Measurements from ENCODE around the gene HIPK1.

HIPK1 gene

DNA sequence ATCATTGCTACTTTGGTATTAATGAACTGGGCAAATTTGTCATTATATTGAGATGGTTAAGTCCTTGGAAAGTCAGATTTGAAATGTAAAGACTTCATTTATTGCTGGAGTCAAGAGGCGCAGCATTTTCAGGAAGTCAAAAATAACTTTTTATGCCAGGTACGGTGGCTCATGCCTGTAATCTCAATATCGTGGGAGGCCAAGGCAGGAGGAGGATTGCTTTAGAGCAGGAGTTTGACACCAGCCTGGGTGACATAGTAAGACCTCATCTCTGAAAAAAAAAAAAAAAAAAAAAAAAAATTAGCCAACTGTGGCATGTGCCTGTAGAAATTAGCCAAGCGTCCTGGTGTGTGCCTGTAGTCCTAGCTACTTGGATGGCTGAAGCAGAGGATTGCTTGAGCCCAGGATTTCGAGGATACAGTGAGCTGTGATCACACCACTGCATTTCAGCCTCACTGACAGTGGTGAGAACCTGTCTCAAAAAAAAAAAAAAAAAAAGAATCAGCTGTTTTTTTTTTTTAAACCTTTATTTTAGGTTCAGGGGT, 5.5 kb downstream of the HIPK1 start:
- in situ Hi-C loops (cut with MboI; ENCODE audit: low sequenced_read_pairs, unreplicated experiment), result no loop called here
- TF ChIP-seq, protein P1, sequence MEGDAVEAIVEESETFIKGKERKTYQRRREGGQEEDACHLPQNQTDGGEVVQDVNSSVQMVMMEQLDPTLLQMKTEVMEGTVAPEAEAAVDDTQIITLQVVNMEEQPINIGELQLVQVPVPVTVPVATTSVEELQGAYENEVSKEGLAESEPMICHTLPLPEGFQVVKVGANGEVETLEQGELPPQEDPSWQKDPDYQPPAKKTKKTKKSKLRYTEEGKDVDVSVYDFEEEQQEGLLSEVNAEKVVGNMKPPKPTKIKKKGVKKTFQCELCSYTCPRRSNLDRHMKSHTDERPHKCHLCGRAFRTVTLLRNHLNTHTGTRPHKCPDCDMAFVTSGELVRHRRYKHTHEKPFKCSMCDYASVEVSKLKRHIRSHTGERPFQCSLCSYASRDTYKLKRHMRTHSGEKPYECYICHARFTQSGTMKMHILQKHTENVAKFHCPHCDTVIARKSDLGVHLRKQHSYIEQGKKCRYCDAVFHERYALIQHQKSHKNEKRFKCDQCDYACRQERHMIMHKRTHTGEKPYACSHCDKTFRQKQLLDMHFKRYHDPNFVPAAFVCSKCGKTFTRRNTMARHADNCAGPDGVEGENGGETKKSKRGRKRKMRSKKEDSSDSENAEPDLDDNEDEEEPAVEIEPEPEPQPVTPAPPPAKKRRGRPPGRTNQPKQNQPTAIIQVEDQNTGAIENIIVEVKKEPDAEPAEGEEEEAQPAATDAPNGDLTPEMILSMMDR (IDR thresholded peaks at IDR 0.05; ENCODE audit: borderline replicate concordance, control extremely low read depth, extremely low read depth, insufficient read depth, missing control alignments), result no peak
- no peak for DNase-seq (ENCODE audit: low spot score)

DNA sequence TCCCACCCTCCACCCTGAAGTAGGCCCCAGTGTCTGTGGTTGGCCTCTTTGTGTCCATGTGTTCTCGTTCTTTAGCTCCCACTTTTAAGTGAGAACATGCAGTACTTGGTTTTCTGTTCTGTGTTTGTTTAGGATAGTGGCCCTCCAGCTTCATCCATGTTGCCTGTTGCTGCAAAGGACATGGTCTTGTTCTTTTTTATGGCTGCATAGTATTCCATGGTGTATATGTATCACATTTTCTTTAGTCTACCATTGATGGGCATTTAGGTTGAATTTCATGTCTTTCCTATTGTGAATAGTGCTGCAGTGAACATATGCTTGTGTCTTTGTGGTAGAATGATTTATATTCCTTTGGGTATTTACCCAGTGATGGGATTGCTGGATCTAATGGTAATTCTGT, 6.1 kb downstream of the HIPK1 start:
- no peak for DNase-seq (ENCODE audit: low spot score)
- in situ Hi-C loops (cut with MboI; ENCODE audit: low sequenced_read_pairs, unreplicated experiment), result no loop called here

DNA sequence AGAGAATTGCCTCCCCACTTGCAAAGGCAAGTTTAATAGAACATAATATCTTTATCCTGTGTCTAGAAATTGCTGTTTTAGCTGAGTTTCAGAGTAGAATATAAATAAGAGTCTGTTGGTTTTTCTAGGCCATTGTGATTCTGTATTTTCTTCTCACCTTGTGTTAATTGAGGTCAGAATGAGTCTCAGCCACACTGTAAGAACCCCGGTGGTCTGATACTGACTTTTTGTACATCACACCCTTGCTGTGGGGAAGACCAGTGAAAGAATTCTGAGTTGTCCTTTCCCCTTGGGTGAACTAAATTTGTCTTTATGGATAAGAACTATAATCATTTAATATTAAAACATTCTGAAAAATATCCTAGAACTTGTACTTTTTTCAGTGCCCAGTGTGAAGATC, 6.8 kb downstream of the HIPK1 start:
- TF ChIP-seq, protein P1 (IDR thresholded peaks at IDR 0.05; ENCODE audit: borderline replicate concordance, control extremely low read depth, extremely low read depth, insufficient read depth, missing control alignments), result no peak
- no peak for DNase-seq (ENCODE audit: low spot score)
- in situ Hi-C loops (cut with MboI; ENCODE audit: low sequenced_read_pairs, unreplicated experiment), result no loop called here

More for the DNA sequence above, 6.1 kb downstream of the HIPK1 start:
- TF ChIP-seq, protein P1 (IDR thresholded peaks at IDR 0.05; ENCODE audit: borderline replicate concordance, control extremely low read depth, extremely low read depth, insufficient read depth, missing control alignments), result no peak

DNA sequence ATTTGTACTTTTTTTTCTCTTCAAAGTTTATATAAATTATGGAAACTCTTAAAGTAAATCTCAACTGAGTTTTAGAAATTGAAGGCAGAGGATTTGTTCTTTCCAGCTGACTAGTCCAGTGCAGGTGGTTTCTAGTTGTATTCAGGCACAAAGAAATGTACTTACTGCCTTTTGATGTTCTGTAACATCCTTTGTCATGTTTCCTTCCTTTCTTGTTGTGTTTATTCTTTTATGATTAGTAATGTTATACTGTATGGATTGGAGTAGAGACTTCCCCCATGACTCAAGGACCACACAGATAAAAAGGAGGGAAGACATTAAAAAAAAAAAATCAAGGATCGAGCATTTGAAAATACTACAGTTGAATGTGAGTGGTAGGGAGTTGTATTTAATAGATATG, 8.0 kb downstream of the HIPK1 start:
- in situ Hi-C loops (cut with MboI; ENCODE audit: low sequenced_read_pairs, unreplicated experiment), result no loop called here
- DNase-seq (ENCODE audit: low spot score), result no peak
- TF ChIP-seq, protein P1 (IDR thresholded peaks at IDR 0.05; ENCODE audit: borderline replicate concordance, control extremely low read depth, extremely low read depth, insufficient read depth, missing control alignments), result no peak

DNA sequence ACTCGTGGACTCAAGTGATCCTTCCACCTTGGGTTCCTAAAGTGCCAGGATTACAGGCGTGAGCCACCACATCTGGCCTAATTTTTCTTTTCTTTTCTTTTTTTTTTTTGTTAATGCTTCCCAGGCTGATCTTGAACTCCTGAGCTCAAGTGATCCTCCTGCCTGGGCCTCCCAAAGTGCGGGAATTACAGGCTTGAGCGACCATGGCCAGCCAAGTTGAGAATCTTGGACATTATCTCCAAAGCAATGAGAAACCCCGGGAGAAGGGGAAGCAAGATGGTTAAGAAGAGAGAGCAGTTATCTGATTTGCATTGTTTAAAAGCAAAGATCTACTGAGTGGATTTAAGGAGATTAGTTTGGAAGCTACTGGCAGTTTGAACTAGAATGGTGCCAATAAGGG, 9.1 kb downstream of the HIPK1 start:
- TF ChIP-seq, protein P1 (IDR thresholded peaks at IDR 0.05; ENCODE audit: borderline replicate concordance, control extremely low read depth, extremely low read depth, insufficient read depth, missing control alignments), result no peak
- DNase-seq (ENCODE audit: low spot score), result no peak
- in situ Hi-C loops (cut with MboI; ENCODE audit: low sequenced_read_pairs, unreplicated experiment), result no loop called here

DNA sequence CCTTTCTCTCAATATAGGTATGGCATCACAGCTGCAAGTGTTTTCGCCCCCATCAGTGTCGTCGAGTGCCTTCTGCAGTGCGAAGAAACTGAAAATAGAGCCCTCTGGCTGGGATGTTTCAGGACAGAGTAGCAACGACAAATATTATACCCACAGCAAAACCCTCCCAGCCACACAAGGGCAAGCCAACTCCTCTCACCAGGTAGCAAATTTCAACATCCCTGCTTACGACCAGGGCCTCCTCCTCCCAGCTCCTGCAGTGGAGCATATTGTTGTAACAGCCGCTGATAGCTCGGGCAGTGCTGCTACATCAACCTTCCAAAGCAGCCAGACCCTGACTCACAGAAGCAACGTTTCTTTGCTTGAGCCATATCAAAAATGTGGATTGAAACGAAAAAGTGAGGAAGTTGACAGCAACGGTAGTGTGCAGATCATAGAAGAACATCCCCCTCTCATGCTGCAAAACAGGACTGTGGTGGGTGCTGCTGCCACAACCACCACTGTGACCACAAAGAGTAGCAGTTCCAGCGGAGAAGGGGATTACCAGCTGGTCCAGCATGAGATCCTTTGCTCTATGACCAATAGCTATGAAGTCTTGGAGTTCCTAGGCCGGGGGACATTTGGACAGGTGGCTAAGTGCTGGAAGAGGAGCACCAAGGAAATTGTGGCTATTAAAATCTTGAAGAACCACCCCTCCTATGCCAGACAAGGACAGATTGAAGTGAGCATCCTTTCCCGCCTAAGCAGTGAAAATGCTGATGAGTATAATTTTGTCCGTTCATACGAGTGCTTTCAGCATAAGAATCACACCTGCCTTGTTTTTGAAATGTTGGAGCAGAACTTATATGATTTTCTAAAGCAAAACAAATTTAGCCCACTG, 11.5 kb downstream of the HIPK1 start:
- in situ Hi-C loops (cut with MboI; ENCODE audit: low sequenced_read_pairs, unreplicated experiment), result no loop called here
- TF ChIP-seq, protein P1 (IDR thresholded peaks at IDR 0.05; ENCODE audit: borderline replicate concordance, control extremely low read depth, extremely low read depth, insufficient read depth, missing control alignments), result no peak
- no peak for DNase-seq (ENCODE audit: low spot score)

All from GM13976 (cell line).